Measurements from ENCODE around the gene SMPD3. TPM values are rescaled to one million over a fixed set of nuclear protein-coding genes. Genes with fewer than 3 reads are reported as not detected.

Gene SMPD3
- total and polyA plus RNA-seq, 2 experiments from 2014 or later = 0.57 to 0.83 TPM

- Mint-ChIP-seq H3K9me3 (no peaks in the 10 kb centered on the region), H3K4me1 (peaks cover 25% of the 10 kb centered on the region), H3K4me3 (no peak overlapping the region), H3K27me3 (ENCODE audit: insufficient read depth, low read depth, poor library complexity) (peaks cover 7% of the 10 kb centered on the region), H3K27ac (no peak overlapping the region), H3K36me3 (ENCODE audit: low read depth) (no peaks in the 10 kb centered on the region)
- no peak for TF ChIP-seq ZNF331 (CRISPR knock-in tag; IDR thresholded peaks at IDR 0.05; ENCODE audit: low read depth)
- no peak for TF ChIP-seq STAT1 (IDR thresholded peaks at IDR 0.05; ENCODE audit: unreplicated experiment)
- no peak for TF ChIP-seq EZH2phosphoT487 (IDR thresholded peaks at IDR 0.05; ENCODE audit: unreplicated experiment)
- TF ChIP-seq EZH2 (IDR thresholded peaks at IDR 0.05; ENCODE audit: low read depth, unreplicated experiment) = no peak
- TF ChIP-seq CTCF (conservative IDR thresholded peaks at IDR 0.05; ENCODE audit: low read depth in 2 of 2) = no peak
- TF ChIP-seq POLR2AphosphoS5 (IDR thresholded peaks at IDR 0.05; ENCODE audit: low read depth) = no peak
- TF ChIP-seq JUNB (IDR thresholded peaks at IDR 0.05; ENCODE audit: unreplicated experiment) = no peak
- TF ChIP-seq NANOG (IDR thresholded peaks at IDR 0.05; ENCODE audit: borderline replicate concordance) = no peak
- no peak for TF ChIP-seq ZNF462 (CRISPR knock-in tag; IDR thresholded peaks at IDR 0.05)
- no peak for TF ChIP-seq CREB1 (CRISPR knock-in tag; IDR thresholded peaks at IDR 0.05; ENCODE audit: low read depth)
- TF ChIP-seq ETS1 (IDR thresholded peaks at IDR 0.05) = no peak
- no peak for TF ChIP-seq ZNF114 (CRISPR knock-in tag; IDR thresholded peaks at IDR 0.05)
- no peak for TF ChIP-seq REST (IDR thresholded peaks at IDR 0.05; ENCODE audit: unreplicated experiment)
- no peak overlapping the region for H2AFZ ChIP-seq
- H3K36me3 ChIP-seq (ENCODE audit: insufficient read depth) = no peaks in the 10 kb centered on the region
- DNase-seq (ENCODE audit: low spot score) (no peak), ATAC-seq (no peak)
- H3K9me2 ChIP-seq (ENCODE audit: insufficient read depth) = peaks cover 4% of the 10 kb centered on the region; the same call in 1 of the 2 replicates
- no peak overlapping the region for H3K27ac ChIP-seq (ENCODE audit: low read depth)
- peaks cover 22% of the 10 kb centered on the region for H3K4me1 ChIP-seq (ENCODE audit: insufficient read depth)
- H3K4me2 ChIP-seq = no peak overlapping the region
- H3F3A ChIP-seq (replicated peaks; ENCODE audit: low read depth) = no peaks in the 10 kb centered on the region
- H3K79me2 ChIP-seq (replicated peaks; ENCODE audit: insufficient read depth) = no peaks in the 10 kb centered on the region
- no peak overlapping the region for H3K4me3 ChIP-seq
- H4K20me1 ChIP-seq (replicated peaks; ENCODE audit: insufficient read depth) = no peaks in the 10 kb centered on the region
- H3K27me3 ChIP-seq (ENCODE audit: insufficient read depth) = no peaks in the 10 kb centered on the region
Measured at GRCh38 chr16:68395167-68395786, 53.0 kb downstream of the SMPD3 start.
